SU-DHL-6 (cell line): ENCODE data around the gene BTN2A1.

Experiments
- H2AFZ ChIP-seq: fragments of 200-600 bp; sonication (generic); 2 replicates; pipeline ENCODE4 v1.6.1; 2014; ENCODE audit warnings: low read depth, mild to moderate bottlenecking, moderate library complexity, mixed read lengths, antibody characterized with exemption, low read length; ENCODE audit not compliant: severe bottlenecking
- H3F3A ChIP-seq: fragments of 200-600 bp; shearing (Covaris generic); 2 replicates; pipeline ENCODE4 v1.6.0; 2016; ENCODE audit warnings: antibody characterized with exemption, mild to moderate bottlenecking; ENCODE audit not compliant: insufficient read depth
- H3K27ac ChIP-seq: fragments of 200-600 bp; sonication (generic); 2 replicates; pipeline ENCODE4 v1.5.1; 2016; ENCODE audit warnings: low read depth, mild to moderate bottlenecking, low read length, moderate library complexity, mixed read lengths
- H3K27me3 ChIP-seq: fragments of 200-600 bp; sonication (generic), shearing (Covaris generic); 2 replicates; pipeline ENCODE4 v1.6.0; 2014; ENCODE audit warnings: mild to moderate bottlenecking, low read length
- H3K36me3 ChIP-seq: fragments of 200-600 bp; sonication (generic); 2 replicates; pipeline ENCODE4 v1.6.1; 2014; ENCODE audit warnings: mild to moderate bottlenecking, low read length, mixed read lengths
- H3K4me2 ChIP-seq: fragments of 300-600, 200-600 bp; shearing (Covaris generic), sonication (generic); 2 replicates; pipeline ENCODE4 v1.6.0; 2014; ENCODE audit warnings: low read length, low read depth, mild to moderate bottlenecking; ENCODE audit not compliant: poor library complexity, severe bottlenecking
- H3K4me3 ChIP-seq: fragments of 200-600 bp; sonication (generic); 2 replicates; pipeline ENCODE4 v1.5.1; 2014; ENCODE audit warnings: antibody characterized with exemption, low read length, mild to moderate bottlenecking, mixed read lengths; ENCODE audit not compliant: insufficient read depth, poor library complexity, severe bottlenecking
- H3K79me2 ChIP-seq: fragments of 200-600 bp; sonication (generic); 2 replicates; pipeline ENCODE4 v1.6.1; 2014; ENCODE audit warnings: mild to moderate bottlenecking, low read length, moderate library complexity; ENCODE audit not compliant: insufficient read depth
- H3K9ac ChIP-seq: fragments of 200-600 bp; sonication (generic); 2 replicates; pipeline ENCODE4 v1.7.0; 2014; ENCODE audit warnings: mild to moderate bottlenecking, low read length
- H3K9me2 ChIP-seq: fragments of 200-600 bp; sonication (generic); replicated peaks from 2 replicates; pipeline ENCODE4 v1.6.1; 2014; ENCODE audit warnings: low read length; ENCODE audit not compliant: insufficient read depth
- H3K9me3 ChIP-seq: fragments of 200-600 bp; sonication (generic); 2 replicates; pipeline ENCODE4 v1.6.1; 2014; ENCODE audit warnings: low read length, mixed read lengths; ENCODE audit not compliant: insufficient read depth
- H4K20me1 ChIP-seq: fragments of 200-600 bp; sonication (generic); 2 replicates; pipeline ENCODE4 v1.6.1; 2014; ENCODE audit warnings: low read depth, mild to moderate bottlenecking, antibody characterized with exemption, low read length, moderate library complexity, mixed read lengths
- EZH2phosphoT487 ChIP-seq: fragments of 200-600 bp; sonication (generic), shearing (Covaris generic); conservative IDR thresholded peaks from 2 replicates; pipeline ENCODE4 v1.6.1; 2018; ENCODE audit warnings: mild to moderate bottlenecking, antibody characterized with exemption, low read length, moderate library complexity, mixed read lengths
- TF ChIP-seq, protein P1 (sequence below): fragments of 200-600 bp; sonication (generic); IDR thresholded peaks from one replicate; pipeline ENCODE4 v1.5.1; 2017; ENCODE audit warnings: antibody characterized with exemption, mild to moderate bottlenecking, low read length, moderate library complexity; ENCODE audit not compliant: insufficient read depth, poor library complexity, severe bottlenecking

The BTN2A1 gene

DNA sequence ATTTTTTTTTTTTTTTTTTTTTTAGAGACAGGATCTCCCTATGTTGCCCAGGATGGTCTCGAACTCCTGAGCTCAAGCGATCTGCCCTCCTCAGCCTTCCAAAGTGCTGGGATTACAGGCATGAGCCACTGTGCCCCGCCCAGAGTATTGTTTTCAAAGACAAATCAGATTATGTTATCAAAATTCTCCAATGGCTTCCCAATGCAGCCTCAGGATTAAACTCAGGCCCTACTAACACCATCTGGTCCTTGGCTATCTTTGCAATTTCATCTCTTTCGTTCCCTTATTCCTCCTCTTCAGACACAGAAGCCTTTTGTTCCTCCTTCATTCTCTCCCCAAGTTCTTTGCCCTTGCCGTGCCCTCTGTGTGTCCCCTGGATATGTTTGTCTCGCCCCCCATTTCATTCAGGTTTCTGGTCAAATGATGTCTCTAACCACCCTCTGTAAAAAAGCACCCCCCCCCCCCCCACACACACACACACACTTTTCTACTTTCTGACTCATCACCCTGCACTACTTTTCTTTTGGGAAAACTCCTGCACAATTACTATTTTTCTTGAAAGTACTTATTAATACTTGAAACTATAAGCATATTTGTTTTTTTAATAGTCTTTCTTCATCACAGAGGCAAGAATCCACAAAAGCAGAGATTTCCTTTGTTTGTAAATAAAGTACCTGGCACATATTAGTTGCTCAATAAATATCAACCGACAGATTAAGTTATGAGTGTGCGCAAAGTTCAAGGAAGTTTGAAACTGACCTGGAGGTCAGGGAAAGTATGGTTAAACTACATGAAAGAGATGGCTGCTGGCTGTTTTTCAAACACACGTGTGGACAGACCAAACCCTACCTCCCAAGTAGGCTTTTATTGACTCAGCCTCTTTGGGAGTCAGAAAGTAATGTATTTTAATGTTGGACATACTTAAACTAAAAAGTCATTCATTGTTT is 59.0 kb downstream of the BTN2A1 start:
- Histone ChIP-seq H3K4me3 (no peak overlapping the region), H3K27me3 (no peaks in the 10 kb centered on the region), H3K9me2 (no peaks in the 10 kb centered on the region), H4K20me1 (no peaks in the 10 kb centered on the region), H2AFZ (no peak overlapping the region), H3K36me3 (no peaks in the 10 kb centered on the region), H3K79me2 (no peaks in the 10 kb centered on the region), H3K9me3 (no peaks in the 10 kb centered on the region), H3K27ac (no peak overlapping the region), H3K9ac (no peak overlapping the region), H3K4me2 (no peak overlapping the region), H3F3A (peaks cover 7% of the 10 kb centered on the region)
- TF ChIP-seq, protein P1, sequence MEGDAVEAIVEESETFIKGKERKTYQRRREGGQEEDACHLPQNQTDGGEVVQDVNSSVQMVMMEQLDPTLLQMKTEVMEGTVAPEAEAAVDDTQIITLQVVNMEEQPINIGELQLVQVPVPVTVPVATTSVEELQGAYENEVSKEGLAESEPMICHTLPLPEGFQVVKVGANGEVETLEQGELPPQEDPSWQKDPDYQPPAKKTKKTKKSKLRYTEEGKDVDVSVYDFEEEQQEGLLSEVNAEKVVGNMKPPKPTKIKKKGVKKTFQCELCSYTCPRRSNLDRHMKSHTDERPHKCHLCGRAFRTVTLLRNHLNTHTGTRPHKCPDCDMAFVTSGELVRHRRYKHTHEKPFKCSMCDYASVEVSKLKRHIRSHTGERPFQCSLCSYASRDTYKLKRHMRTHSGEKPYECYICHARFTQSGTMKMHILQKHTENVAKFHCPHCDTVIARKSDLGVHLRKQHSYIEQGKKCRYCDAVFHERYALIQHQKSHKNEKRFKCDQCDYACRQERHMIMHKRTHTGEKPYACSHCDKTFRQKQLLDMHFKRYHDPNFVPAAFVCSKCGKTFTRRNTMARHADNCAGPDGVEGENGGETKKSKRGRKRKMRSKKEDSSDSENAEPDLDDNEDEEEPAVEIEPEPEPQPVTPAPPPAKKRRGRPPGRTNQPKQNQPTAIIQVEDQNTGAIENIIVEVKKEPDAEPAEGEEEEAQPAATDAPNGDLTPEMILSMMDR, result no peak
- TF ChIP-seq EZH2phosphoT487, result no peak
